Kidney (tissue), 14 donors: ENCODE measurements around the gene EIF4G1. TPM values are rescaled to one million over a fixed set of nuclear protein-coding genes. Genes with fewer than 3 reads are reported as not detected.
A peak's percentile ranks its signal among the peaks of the same experiment; 100 is the strongest.

Experiments used
- DNase-seq, 5 donors: peaks; one replicate each; pipeline ENCODE4 v3.0.0-alpha.2; 2013 to 2020
- FAIRE-seq: peaks from 2 replicates; lab custom pipeline; 2012; peaks lifted over from hg19 to GRCh38; lab: Jason Lieb, UNC
- H3K27ac ChIP-seq, 2 donors: one replicate each; pipeline ENCODE4 v1.7.0; 2013; ENCODE audit warnings: low read depth in 2 of 2, low read length in 2 of 2, inconsistent platforms in 1 of 2
- H3K27me3 ChIP-seq: one replicate; pipeline ENCODE4 v1.7.1; 2013; ENCODE audit warnings: low read length, inconsistent platforms; ENCODE audit not compliant: control insufficient read depth, insufficient read depth
- H3K36me3 ChIP-seq, 3 donors: one replicate each; pipeline versions ENCODE4 v1.7.0 to v1.7.1; 2013; ENCODE audit warnings: low read length in 3 of 3, control low read depth in 1 of 3, inconsistent platforms in 1 of 3; ENCODE audit not compliant: insufficient read depth in 3 of 3, control insufficient read depth in 2 of 3
- H3K4me1 ChIP-seq, 3 donors: one replicate each; pipeline versions ENCODE4 v1.7.0 to v1.7.1; 2013; ENCODE audit warnings: low read length in 3 of 3, inconsistent platforms in 1 of 3, low read depth in 1 of 3; ENCODE audit not compliant: control insufficient read depth in 2 of 3, insufficient read depth in 2 of 3
- H3K4me3 ChIP-seq, 3 donors: one replicate each; pipeline versions ENCODE4 v1.7.0 to v1.8.1; 2013; ENCODE audit warnings: low read length in 3 of 3, control low read depth in 1 of 3, inconsistent platforms in 1 of 3
- H3K9ac ChIP-seq, 3 donors: one replicate each; pipeline versions ENCODE4 v1.7.0 to v1.7.1; 2013; ENCODE audit warnings: low read length in 3 of 3, control low read depth in 1 of 3, inconsistent platforms in 1 of 3
- H3K9me3 ChIP-seq, 3 donors: one replicate each; pipeline versions ENCODE4 v1.7.0 to v1.7.1; 2013; ENCODE audit warnings: low read length in 3 of 3, control low read depth in 1 of 3, inconsistent platforms in 1 of 3; ENCODE audit not compliant: control insufficient read depth in 2 of 3, insufficient read depth in 1 of 3
- intact Hi-C: fragments of 100-400 bp; cut with DNase I; formaldehyde crosslinking; loops from one replicate; pipeline ENCODE4 v1.11.1; 2022
- polyA plus RNA-seq: library from polyadenylated mRNA; stranded (reverse); fragments of 350-450 nt; fragmentation: Illumina TruSeq; extraction: RNeasy Lipid Tissue Mini Kit (QIAGEN cat#74804); gene quantifications from one replicate; pipeline ENCODE4 v1.2.3, GENCODE V29; 2014; ENCODE audit warnings: low read depth, low replicate concordance; ENCODE audit not compliant: insufficient read depth
- total RNA-seq: library from RNA; stranded (reverse); fragmentation: NEBNext Ultra II Directional; extraction: Animal tissue kit (Norgen Biotek cat#: 25700); gene quantifications from one replicate; pipeline ENCODE4 v1.2.1, GENCODE V29; 2021
- TF ChIP-seq, protein P1 (sequence below): IDR thresholded peaks from 3 replicates; pipeline ENCODE4 v1.5.1; 2012; ENCODE audit warnings: mild to moderate bottlenecking, moderate library complexity, borderline replicate concordance; ENCODE audit not compliant: insufficient read depth; ENCODE audit errors: extremely low read depth
- donor health status: control.
- donor health status: control.
- donor health status: control.
- donor health status: control.
- donor health status: control.
- donor health status: DM: yes; HTN: yes; CAD: no.
- donor health status: Normal renal cell carcinoma (clear cell type).

Gene EIF4G1
- total and polyA plus RNA-seq, 2 donors from 2014 or later: 118 to 327 TPM

- TF ChIP-seq, protein P1, sequence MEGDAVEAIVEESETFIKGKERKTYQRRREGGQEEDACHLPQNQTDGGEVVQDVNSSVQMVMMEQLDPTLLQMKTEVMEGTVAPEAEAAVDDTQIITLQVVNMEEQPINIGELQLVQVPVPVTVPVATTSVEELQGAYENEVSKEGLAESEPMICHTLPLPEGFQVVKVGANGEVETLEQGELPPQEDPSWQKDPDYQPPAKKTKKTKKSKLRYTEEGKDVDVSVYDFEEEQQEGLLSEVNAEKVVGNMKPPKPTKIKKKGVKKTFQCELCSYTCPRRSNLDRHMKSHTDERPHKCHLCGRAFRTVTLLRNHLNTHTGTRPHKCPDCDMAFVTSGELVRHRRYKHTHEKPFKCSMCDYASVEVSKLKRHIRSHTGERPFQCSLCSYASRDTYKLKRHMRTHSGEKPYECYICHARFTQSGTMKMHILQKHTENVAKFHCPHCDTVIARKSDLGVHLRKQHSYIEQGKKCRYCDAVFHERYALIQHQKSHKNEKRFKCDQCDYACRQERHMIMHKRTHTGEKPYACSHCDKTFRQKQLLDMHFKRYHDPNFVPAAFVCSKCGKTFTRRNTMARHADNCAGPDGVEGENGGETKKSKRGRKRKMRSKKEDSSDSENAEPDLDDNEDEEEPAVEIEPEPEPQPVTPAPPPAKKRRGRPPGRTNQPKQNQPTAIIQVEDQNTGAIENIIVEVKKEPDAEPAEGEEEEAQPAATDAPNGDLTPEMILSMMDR: no peak
- DNase-seq: peak in 1 of 5 donors; percentile 24
- Histone ChIP-seq H3K4me1 (peaks cover 0 to 34% (median 24%) of the 10 kb centered on the region in 3 donors), H3K36me3 (peaks cover 0 to 12% (median 6%) of the 10 kb centered on the region in 3 donors), H3K9ac (peak overlapping the region; percentile 61 to 87 (median 85)), H3K4me3 (peak overlapping the region; percentile 76 to 90 (median 79)), H3K27me3 (no peaks in the 10 kb centered on the region), H3K9me3 (no peaks in the 10 kb centered on the region), H3K27ac (peak overlapping the region; percentile 90 to 94)
- intact Hi-C loops: no loop called here
- FAIRE-seq: no peak
These were observed 1.1 kb downstream of the EIF4G1 start for GRCh38 chr3:184315543-184315867.

GRCh38 chr3:184315871-184316661, 1.7 kb downstream of the EIF4G1 start:
- DNase-seq (peak in 1 of 5 donors; percentile 71), FAIRE-seq (no peak)
- H3K4me1 ChIP-seq: peaks cover 0 to 34% (median 24%) of the 10 kb centered on the region in 3 donors
- peaks cover 0 to 18% (median 12%) of the 10 kb centered on the region in 3 donors for H3K36me3 ChIP-seq
- intact Hi-C loops: no loop called here
- H3K9me3 ChIP-seq: no peaks in the 10 kb centered on the region
- peak overlapping the region; percentile 90 to 94 for H3K27ac ChIP-seq
- TF ChIP-seq, protein P1: no peak
- no peaks in the 10 kb centered on the region for H3K27me3 ChIP-seq
- peak overlapping the region; percentile 21 to 90 (median 79) for H3K4me3 ChIP-seq
- peak overlapping the region in 2 of 3 donors; percentile 54 to 87 for H3K9ac ChIP-seq

DNA sequence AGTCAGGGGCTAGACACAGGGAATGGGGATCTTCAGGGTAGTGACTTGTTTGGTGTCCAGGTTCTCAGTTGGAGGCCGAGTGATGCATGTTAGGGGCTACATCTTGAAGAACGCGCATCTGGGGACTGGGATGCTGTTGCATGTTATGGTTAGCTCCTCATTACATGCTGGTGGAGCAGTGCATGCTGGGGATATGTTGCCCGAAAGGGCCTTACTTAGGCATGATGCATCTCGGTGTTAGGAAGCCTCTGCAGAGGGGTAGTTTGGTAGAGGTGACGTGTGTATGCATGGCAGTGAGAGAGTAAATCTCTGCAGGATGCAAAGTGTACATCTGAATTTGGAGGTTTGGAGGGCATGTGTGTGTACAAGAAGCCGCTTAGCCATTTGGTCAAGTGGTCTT, 2.4 kb downstream of the EIF4G1 start:
- Histone ChIP-seq H3K9ac (peak overlapping the region in 1 of 3 donors; percentile 87), H3K9me3 (no peaks in the 10 kb centered on the region), H3K36me3 (peaks cover 0 to 25% (median 19%) of the 10 kb centered on the region in 3 donors), H3K4me1 (peaks cover 0 to 34% (median 24%) of the 10 kb centered on the region in 3 donors), H3K27ac (no peak overlapping the region), H3K4me3 (peak overlapping the region in 2 of 3 donors; percentile 79 to 90), H3K27me3 (no peaks in the 10 kb centered on the region)
- intact Hi-C loops: no loop called here
- DNase-seq: no peak
- TF ChIP-seq, protein P1: no peak
- no peak for FAIRE-seq
